Astrocyte (in vitro differentiated cells and primary cell): ENCODE measurements around the gene PLEKHN1.

Experiments used
- EZH2 ChIP-seq: IDR thresholded peaks from 2 replicates; pipeline ENCODE4 v1.6.1; 2012; ENCODE audit warnings: mild to moderate bottlenecking, low read length, inconsistent platforms; ENCODE audit not compliant: insufficient read depth
- TF ChIP-seq, protein P1 (sequence below): IDR thresholded peaks from 2 replicates; pipeline ENCODE4 v1.5.1; 2011; ENCODE audit warnings: low read depth, mild to moderate bottlenecking, inconsistent platforms, low read length, moderate library complexity; ENCODE audit not compliant: insufficient read depth

DNA sequence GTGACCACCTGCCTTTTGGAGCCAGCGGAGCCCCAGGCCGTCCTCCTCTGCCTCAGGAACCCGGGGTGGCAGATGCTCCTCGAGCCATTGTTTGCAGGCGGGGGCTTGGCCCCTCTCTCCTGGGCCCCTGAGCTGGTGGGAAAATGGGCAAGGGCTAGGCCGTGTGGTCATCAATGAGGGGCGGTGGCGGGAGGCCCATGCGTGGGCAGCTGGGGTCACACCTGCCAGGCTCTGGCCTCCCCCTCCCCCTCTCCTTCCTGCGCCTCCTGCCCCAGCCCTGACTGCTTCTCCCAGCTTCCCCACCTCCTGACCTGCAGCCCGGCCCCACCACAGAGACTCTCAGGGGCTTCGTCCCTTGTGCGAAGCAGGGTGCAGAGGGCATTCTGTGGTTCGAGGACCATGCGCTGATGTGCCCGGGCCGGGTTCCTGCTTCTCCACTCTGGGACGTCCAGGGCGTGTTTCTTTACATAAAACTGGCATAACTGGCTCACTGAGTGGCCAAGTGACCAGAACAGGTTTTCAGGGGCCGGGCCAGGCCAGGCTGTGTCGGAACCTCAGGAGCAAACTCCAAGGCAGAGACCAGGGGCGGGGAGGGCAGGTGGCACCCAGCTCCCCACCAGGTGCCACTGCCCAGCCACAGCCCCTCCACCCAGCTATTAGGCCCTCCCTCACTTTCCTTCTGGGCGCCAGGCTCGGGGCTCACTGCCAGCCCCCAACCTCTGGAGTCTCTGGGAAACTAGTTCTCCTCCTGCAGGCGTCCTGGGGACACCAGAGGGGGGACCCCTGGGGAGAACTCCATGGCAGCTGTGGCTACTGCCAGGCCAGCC lies 33.3 kb upstream of the PLEKHN1 start:
- TF ChIP-seq, protein P1, sequence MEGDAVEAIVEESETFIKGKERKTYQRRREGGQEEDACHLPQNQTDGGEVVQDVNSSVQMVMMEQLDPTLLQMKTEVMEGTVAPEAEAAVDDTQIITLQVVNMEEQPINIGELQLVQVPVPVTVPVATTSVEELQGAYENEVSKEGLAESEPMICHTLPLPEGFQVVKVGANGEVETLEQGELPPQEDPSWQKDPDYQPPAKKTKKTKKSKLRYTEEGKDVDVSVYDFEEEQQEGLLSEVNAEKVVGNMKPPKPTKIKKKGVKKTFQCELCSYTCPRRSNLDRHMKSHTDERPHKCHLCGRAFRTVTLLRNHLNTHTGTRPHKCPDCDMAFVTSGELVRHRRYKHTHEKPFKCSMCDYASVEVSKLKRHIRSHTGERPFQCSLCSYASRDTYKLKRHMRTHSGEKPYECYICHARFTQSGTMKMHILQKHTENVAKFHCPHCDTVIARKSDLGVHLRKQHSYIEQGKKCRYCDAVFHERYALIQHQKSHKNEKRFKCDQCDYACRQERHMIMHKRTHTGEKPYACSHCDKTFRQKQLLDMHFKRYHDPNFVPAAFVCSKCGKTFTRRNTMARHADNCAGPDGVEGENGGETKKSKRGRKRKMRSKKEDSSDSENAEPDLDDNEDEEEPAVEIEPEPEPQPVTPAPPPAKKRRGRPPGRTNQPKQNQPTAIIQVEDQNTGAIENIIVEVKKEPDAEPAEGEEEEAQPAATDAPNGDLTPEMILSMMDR: no peak
- TF ChIP-seq EZH2: no peak
